Thyroid gland (tissue), 4 donors: ENCODE results near the gene NR2C1. TPM values are rescaled to one million over a fixed set of nuclear protein-coding genes. Genes with fewer than 3 reads are reported as not detected.
"Not testable (repeated sequence)": the region's sequence is repeated elsewhere in the genome, so short reads cannot be mapped to it uniquely, and the experiment has no call there.

Source experiments
- DNase-seq, 2 donors: peaks; one replicate each; pipeline ENCODE4 v3.0.0-alpha.2; 2019
- H3K27ac ChIP-seq, 3 donors: fragments of 200-600 bp; sonication (generic); 1 replicate in 2 of 3; 2 replicates in 1 of 3; pipeline ENCODE4 v1.5.1; 2016 to 2019; ENCODE audit warnings: mild to moderate bottlenecking in 1 of 3, moderate library complexity in 1 of 3
- H3K27me3 ChIP-seq: fragments of 200-600 bp; sonication (generic); one replicate; pipeline ENCODE4 v1.5.1; 2019
- H3K36me3 ChIP-seq, 2 donors: fragments of 200-600 bp; sonication (generic); one replicate each; pipeline ENCODE4 v1.5.1; 2016 to 2019
- H3K4me1 ChIP-seq, 2 donors: fragments of 200-600 bp; sonication (generic); one replicate each; pipeline ENCODE4 v1.5.1; 2017 to 2019
- H3K4me3 ChIP-seq, 3 donors: fragments of 200-600 bp; sonication (generic); replicated peaks in 1 of 3; 1 replicate in 2 of 3; 2 replicates in 1 of 3; pipeline ENCODE4 v1.5.1; 2016; ENCODE audit warnings: mild to moderate bottlenecking in 1 of 3
- H3K9me3 ChIP-seq: fragments of 200-600 bp; sonication (generic); one replicate; pipeline ENCODE4 v1.5.1; 2017
- CTCF ChIP-seq, 6 experiments: fragments of 200-600 bp in 3 of 6; fragments of 450-650 bp in 3 of 6; sonication (generic) in 3 of 6; IDR thresholded peaks; one replicate each; pipeline ENCODE4 v1.5.1; 2016 to 2019; ENCODE audit warnings: antibody characterized with exemption in 6 of 6, mild to moderate bottlenecking in 2 of 6, inconsistent platforms in 1 of 6, moderate library complexity in 1 of 6
- POLR2A ChIP-seq, 2 donors: fragments of 450-650 bp; IDR thresholded peaks; one replicate each; pipeline ENCODE4 v1.6.1; 2017; ENCODE audit warnings: antibody characterized with exemption in 2 of 2, mild to moderate bottlenecking in 2 of 2, moderate library complexity in 1 of 2
- WGBS, 2 donors: methylation state at CpG; one replicate each; pipeline ENCODE4 v1.1.5; 2017; 5-methylcytosine and 5-hydroxymethylcytosine counted together
- intact Hi-C: fragments of 100-400 bp; cut with DNase I; formaldehyde crosslinking; loops from one replicate; pipeline ENCODE4 v1.15.1; 2023
- total RNA-seq, 4 donors: library from RNA; depleted of rRNA; stranded (reverse); fragments of >200 nt; gene quantifications; one replicate each; pipeline ENCODE4 v1.2.3, GENCODE V29; 2016

Gene NR2C1
- total RNA-seq, 4 donors from 2014 or later: 69.6 to 248 (median 103) TPM

- WGBS, 2 donors: 90 to 93% methylated on average over 3 of the region's 3 CpGs
- H3K4me3 ChIP-seq: no peak overlapping the region
- TF ChIP-seq POLR2A (IDR thresholded peaks at IDR 0.05) (no peak), CTCF (IDR thresholded peaks at IDR 0.05) (no peak)
- H3K27me3 ChIP-seq: no peaks in the 10 kb centered on the region
- peaks cover 4 to 10% of the 10 kb centered on the region in 2 donors for H3K4me1 ChIP-seq
- H3K9me3 ChIP-seq: no peaks in the 10 kb centered on the region
- H3K36me3 ChIP-seq: peaks cover 0 to 7% of the 10 kb centered on the region in 2 donors
- no peak for DNase-seq
- intact Hi-C loops: no loop called here
- H3K27ac ChIP-seq: no peak overlapping the region
Measured at GRCh38 chr12:94990222-94990621, 83.2 kb downstream of the NR2C1 start.

- no peak for TF ChIP-seq POLR2A (IDR thresholded peaks at IDR 0.05)
- TF ChIP-seq CTCF (IDR thresholded peaks at IDR 0.05): no peak
- peaks cover 0 to 7% of the 10 kb centered on the region in 2 donors for H3K36me3 ChIP-seq
Measured at GRCh38 chr12:94988471-94988870, 84.9 kb downstream of the NR2C1 start.

GRCh38 chr12:94987801-94988200 lies 85.6 kb downstream of the NR2C1 start:
- Histone ChIP-seq H3K36me3 (peaks cover 0 to 5% of the 10 kb centered on the region in 2 donors), H3K4me3 (no peak overlapping the region), H3K27ac (peak overlapping the region in 1 of 3 donors; percentile 75), H3K4me1 (peaks cover 4 to 10% of the 10 kb centered on the region in 2 donors), H3K27me3 (no peaks in the 10 kb centered on the region), H3K9me3 (no peaks in the 10 kb centered on the region)
- intact Hi-C loops: no loop called here
- WGBS, 2 donors: 68 to 74% methylated on average over 2 of the region's 2 CpGs
- TF ChIP-seq CTCF (IDR thresholded peaks at IDR 0.05): no peak
- TF ChIP-seq POLR2A (IDR thresholded peaks at IDR 0.05): no peak
- no peak for DNase-seq

More at GRCh38 chr12:94988471-94988870, 84.9 kb downstream of the NR2C1 start:
- intact Hi-C loops: no loop called here
- no peaks in the 10 kb centered on the region for H3K27me3 ChIP-seq
- WGBS, 2 donors: 77 to 85% methylated on average over 6 of the region's 6 CpGs
- H3K4me1 ChIP-seq: peaks cover 4 to 10% of the 10 kb centered on the region in 2 donors
- no peak for DNase-seq
- no peak overlapping the region for H3K4me3 ChIP-seq
- no peak overlapping the region for H3K27ac ChIP-seq
- no peaks in the 10 kb centered on the region for H3K9me3 ChIP-seq

- Histone ChIP-seq H3K27ac (peak overlapping the region; percentile 38 to 75 (median 75)), H3K9me3 (no peaks in the 10 kb centered on the region), H3K4me3 (no peak overlapping the region), H3K4me1 (peaks cover 4 to 10% of the 10 kb centered on the region in 2 donors), H3K36me3 (no peaks in the 10 kb centered on the region), H3K27me3 (no peaks in the 10 kb centered on the region)
- intact Hi-C loops: no loop called here
- peak; percentile 14 to 30 for DNase-seq
- no peak for TF ChIP-seq POLR2A (IDR thresholded peaks at IDR 0.05)
- TF ChIP-seq CTCF (IDR thresholded peaks at IDR 0.05): no peak
- WGBS, 2 donors: 67 to 71% methylated on average over 8 of the region's 8 CpGs
Measured at GRCh38 chr12:94987076-94987669, 86.2 kb downstream of the NR2C1 start.

- H3K27ac ChIP-seq, H3K9me3 ChIP-seq, H3K36me3 ChIP-seq, H3K27me3 ChIP-seq, intact Hi-C loops, DNase-seq, H3K4me3 ChIP-seq, H3K4me1 ChIP-seq: not testable (repeated sequence)
- WGBS, 2 donors: 77 to 87% methylated on average over 9 of the region's 9 CpGs
Measured at GRCh38 chr12:94985099-94985498, 88.3 kb downstream of the NR2C1 start.
